Measurements from ENCODE around the gene TNFAIP8L2.

GRCh38 chr1:151176514-151177045 is 20.1 kb downstream of the TNFAIP8L2 start:
- no peak for TF ChIP-seq EP300 (IDR thresholded peaks at IDR 0.05)
- no peak for TF ChIP-seq POLR2A (IDR thresholded peaks at IDR 0.05)

All from stomach (tissue), 4 donors.